CD4-positive, alpha-beta T cell treated with Interleukin-21 for 1 hour (primary cell): ENCODE data around the gene ABCA1.

Source experiments
- DNase-seq: peaks from one replicate; pipeline ENCODE4 v3.0.0-alpha.2; 2020

ABCA1 gene

DNA sequence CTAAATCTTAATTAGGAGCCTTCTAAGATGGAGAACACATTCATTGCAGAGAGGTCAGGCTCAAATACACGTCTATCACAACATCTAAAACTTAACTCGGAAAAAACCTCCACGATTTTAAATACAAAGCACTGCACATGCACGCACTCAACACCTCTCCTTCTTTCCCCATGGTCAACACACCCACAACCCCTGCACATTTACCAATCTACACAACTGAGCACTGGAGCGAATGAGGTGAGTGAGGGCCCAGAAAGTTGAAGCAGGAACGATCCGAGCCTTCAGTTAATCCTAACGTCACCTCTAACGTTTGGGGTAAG lies 180.8 kb downstream of the ABCA1 start:
- DNase-seq: no peak

DNA sequence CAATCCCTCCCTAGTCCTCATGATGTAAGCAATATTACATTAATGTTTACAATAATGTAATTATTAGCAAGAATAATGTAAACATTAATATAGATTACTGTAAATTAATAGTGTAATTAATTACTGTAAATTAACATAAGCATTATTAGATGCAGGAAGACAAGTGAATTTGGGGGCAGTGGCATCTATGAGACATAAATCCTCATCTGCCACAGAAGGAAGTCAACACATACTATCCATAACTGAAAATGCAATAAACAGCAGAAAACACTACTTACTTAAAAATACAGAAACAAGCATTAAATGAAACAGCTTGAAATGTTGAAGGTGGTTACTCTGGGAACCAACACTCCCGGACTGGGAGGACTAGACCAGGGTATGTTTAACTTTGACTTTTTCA lies 181.2 kb downstream of the ABCA1 start:
- no peak for DNase-seq

DNA sequence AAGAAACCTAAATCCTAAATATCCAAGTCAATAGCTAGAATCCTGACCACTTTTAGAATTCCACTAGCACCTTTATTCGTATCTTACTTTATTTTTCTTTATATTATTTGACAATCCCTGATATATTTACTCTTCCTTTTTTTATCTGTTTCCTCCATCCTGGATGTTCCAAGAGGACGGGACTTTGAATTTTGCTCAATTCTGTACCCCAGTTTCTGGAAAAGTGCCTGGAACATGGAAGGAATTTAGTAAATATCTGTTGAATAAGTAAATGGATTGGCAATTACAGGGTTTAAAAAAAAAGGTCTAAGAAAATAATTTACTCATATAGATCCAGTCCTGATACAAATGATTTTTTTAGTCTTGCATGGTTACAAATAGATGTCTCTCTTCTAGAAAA lies 181.7 kb downstream of the ABCA1 start:
- no peak for DNase-seq

DNA sequence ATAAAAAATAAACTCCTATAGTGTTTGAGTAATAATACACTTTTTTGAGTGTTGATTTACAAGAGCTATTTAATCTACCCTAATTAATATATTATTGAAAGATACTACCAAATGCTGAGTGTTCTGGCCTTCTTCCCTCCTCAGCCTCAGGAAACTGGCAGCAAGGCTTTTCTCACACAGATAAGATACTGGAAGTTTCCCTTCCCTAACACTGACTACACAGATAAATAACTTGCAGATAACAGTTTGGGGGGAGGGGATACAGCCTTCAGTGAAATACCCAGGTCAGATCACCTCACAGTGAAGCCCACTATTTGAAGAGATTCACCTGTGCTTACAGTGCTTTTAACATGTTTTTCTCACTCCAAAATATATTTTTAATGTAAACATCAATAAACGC lies 182.1 kb downstream of the ABCA1 start:
- DNase-seq: no peak

DNA sequence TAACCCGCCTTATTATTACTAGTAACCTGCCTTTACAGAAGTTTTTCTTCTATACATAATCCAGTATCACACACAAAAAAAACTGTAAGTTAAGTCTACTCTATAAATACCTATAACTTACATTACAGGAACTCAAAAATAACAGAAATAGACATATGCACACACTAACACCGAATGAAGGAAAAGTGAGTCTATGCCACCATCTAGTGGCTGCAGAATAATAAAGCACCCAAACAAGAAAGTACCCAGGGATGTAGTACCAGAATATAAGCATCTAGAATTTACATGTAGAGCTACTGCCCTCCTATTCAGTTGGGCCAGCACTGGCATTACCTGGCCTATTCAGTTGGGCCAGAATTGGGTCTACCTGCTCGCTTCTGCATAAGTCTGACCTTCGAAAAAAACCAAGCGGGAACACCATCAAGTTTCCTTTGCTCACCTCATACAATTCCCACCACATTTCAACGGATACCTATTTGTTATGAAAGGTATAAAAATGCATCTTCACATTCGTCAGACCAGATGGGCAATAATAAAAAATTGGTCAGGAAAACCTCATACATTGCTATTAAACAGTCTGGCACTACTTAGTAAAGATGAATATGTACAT lies 184.5 kb downstream of the ABCA1 start:
- DNase-seq: peak; percentile 79

DNA sequence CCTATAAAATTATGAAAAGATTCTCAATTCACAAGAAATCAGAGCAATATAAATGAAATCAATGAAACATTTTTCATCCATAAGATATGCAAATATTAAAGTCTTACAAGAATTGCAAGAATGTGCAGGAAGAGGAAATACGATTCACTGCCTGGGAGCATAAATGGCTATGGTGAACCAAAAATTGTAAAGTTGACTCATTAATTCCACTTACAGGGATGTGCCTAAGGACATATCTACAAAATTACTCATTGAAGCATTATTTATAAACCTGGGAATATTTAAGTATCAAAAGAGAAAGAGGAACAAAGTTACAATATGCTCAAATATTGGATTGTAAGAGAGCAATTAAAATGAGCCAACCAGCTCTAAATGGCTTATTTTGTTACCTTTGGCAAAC lies 187.3 kb downstream of the ABCA1 start:
- no peak for DNase-seq

DNA sequence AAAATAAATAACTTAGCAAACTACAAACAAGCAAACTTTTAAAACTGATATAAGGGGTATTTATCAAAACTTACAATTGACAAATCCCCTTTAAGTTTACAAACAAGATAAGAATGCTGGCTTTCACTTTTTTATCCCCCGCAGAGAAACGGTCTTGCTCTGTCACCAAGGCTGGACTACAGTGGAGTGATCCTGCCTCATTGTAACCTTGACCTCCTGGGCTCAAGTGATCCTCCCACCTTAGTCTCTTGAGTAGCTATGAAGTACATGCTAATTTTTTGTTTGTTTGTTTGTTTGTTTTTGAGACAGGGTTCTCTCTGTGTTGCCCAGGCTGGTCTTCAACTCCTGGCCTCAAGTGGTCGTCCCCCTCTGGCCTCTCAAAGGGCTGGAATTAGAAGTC lies 189.5 kb downstream of the ABCA1 start:
- no peak for DNase-seq
